Neural cell (in vitro differentiated cells): ENCODE results near the gene STARD13. TPM values are rescaled to one million over a fixed set of nuclear protein-coding genes. Genes with fewer than 3 reads are reported as not detected.

Experiments
- H2AFZ ChIP-seq: fragments of 200-600, 300-800 bp; sonication (generic), shearing (Covaris generic); 2 replicates; pipeline ENCODE4 v1.6.0; 2014; ENCODE audit warnings: low read depth, mild to moderate bottlenecking, antibody characterized with exemption, low read length, moderate library complexity
- H3F3A ChIP-seq: fragments of 200-600 bp; shearing (Covaris generic); 2 replicates; pipeline ENCODE4 v1.6.1; 2016; ENCODE audit warnings: mild to moderate bottlenecking, moderate library complexity, mixed read lengths, antibody characterized with exemption, low read length; ENCODE audit not compliant: insufficient read depth, poor library complexity, severe bottlenecking
- H3K27ac ChIP-seq: fragments of 200-600, 300-800 bp; sonication (generic), shearing (Covaris generic); 2 replicates; pipeline ENCODE4 v1.5.1; 2014; ENCODE audit warnings: mild to moderate bottlenecking, low read length, moderate library complexity
- H3K27me3 ChIP-seq: fragments of 300-800, 200-600 bp; sonication (generic), shearing (Covaris generic); 2 replicates; pipeline ENCODE4 v1.6.0; 2014; ENCODE audit warnings: mild to moderate bottlenecking, low read depth, low read length, moderate library complexity; ENCODE audit not compliant: insufficient read depth
- H3K36me3 ChIP-seq: fragments of 300-800, 200-600 bp; sonication (generic), shearing (Covaris generic); 2 replicates; pipeline ENCODE4 v1.5.1; 2014; ENCODE audit warnings: mild to moderate bottlenecking, antibody characterized with exemption, low read length, moderate library complexity; ENCODE audit not compliant: insufficient read depth
- H3K4me2 ChIP-seq: fragments of 300-800, 200-600 bp; sonication (generic), shearing (Covaris generic); 2 replicates; pipeline ENCODE4 v1.6.0; 2014; ENCODE audit warnings: mild to moderate bottlenecking, low read length
- H3K4me3 ChIP-seq: fragments of 300-800, 200-600 bp; sonication (generic), shearing (Covaris generic); 2 replicates; pipeline ENCODE4 v1.5.1; 2014; ENCODE audit warnings: mild to moderate bottlenecking, low read length, moderate library complexity
- H3K79me2 ChIP-seq: fragments of 200-600 bp; shearing (Covaris generic); replicated peaks from 2 replicates; pipeline ENCODE4 v1.6.0; 2014; ENCODE audit warnings: mild to moderate bottlenecking, low read length, moderate library complexity; ENCODE audit not compliant: insufficient read depth
- H3K9ac ChIP-seq: fragments of 300-800, 200-600 bp; sonication (generic), shearing (Covaris generic); 2 replicates; pipeline ENCODE4 v1.6.1; 2016; ENCODE audit warnings: mild to moderate bottlenecking, low read length, mixed read lengths
- H3K9me2 ChIP-seq: fragments of 200-600 bp; shearing (Covaris generic); 2 replicates; pipeline ENCODE4 v1.6.1; 2016; ENCODE audit warnings: mild to moderate bottlenecking, low read length, mixed read lengths; ENCODE audit not compliant: insufficient read depth
- H3K9me3 ChIP-seq: fragments of 200-600, 300-800 bp; sonication (generic), shearing (Covaris generic); 2 replicates; pipeline ENCODE4 v1.6.1; 2016; ENCODE audit warnings: mild to moderate bottlenecking, mixed run types, low read length, moderate library complexity, mixed read lengths
- H4K20me1 ChIP-seq: fragments of 200-600 bp; shearing (Covaris generic); 2 replicates; pipeline ENCODE4 v1.6.1; 2016; ENCODE audit warnings: mild to moderate bottlenecking, mixed run types; ENCODE audit not compliant: insufficient read depth
- EP300 ChIP-seq: fragments of 450-650 bp; conservative IDR thresholded peaks from 2 replicates; pipeline ENCODE4 v1.6.1; 2014; ENCODE audit warnings: antibody characterized with exemption, mild to moderate bottlenecking, moderate library complexity; ENCODE audit not compliant: poor library complexity, severe bottlenecking
- EZH2 ChIP-seq: fragments of 200-600, 300-800 bp; shearing (Covaris generic), sonication (generic); IDR thresholded peaks from 2 replicates; pipeline ENCODE4 v1.6.1; 2014; ENCODE audit warnings: antibody characterized with exemption, low read length, borderline replicate concordance, mild to moderate bottlenecking; ENCODE audit not compliant: insufficient read depth, poor library complexity, severe bottlenecking
- MXI1 ChIP-seq: fragments of 450-650 bp; conservative IDR thresholded peaks from 2 replicates; pipeline ENCODE4 v1.6.1; 2014; ENCODE audit warnings: antibody characterized with exemption, mild to moderate bottlenecking; ENCODE audit not compliant: poor library complexity, severe bottlenecking
- POLR2AphosphoS5 ChIP-seq: IDR thresholded peaks from 2 replicates; pipeline ENCODE4 v1.6.1; 2012
- RAD21 ChIP-seq: fragments of 450-650 bp; conservative IDR thresholded peaks from 2 replicates; pipeline ENCODE4 v1.6.1; 2014; ENCODE audit warnings: antibody characterized with exemption, mild to moderate bottlenecking, moderate library complexity
- SMC3 ChIP-seq: fragments of 450-650 bp; conservative IDR thresholded peaks from 2 replicates; pipeline ENCODE4 v1.6.1; 2014; ENCODE audit warnings: antibody characterized with exemption, mild to moderate bottlenecking, moderate library complexity; ENCODE audit not compliant: poor library complexity
- TAF1 ChIP-seq: IDR thresholded peaks from 2 replicates; pipeline ENCODE4 v1.6.1; 2012; ENCODE audit warnings: low read depth
- polyA plus RNA-seq: library from polyadenylated mRNA; depleted of rRNA; stranded (reverse); fragments of >200 nt; gene quantifications from 2 replicates; pipeline ENCODE4 v1.2.3, GENCODE V29; 2014
- TF ChIP-seq, protein P1 (sequence below): fragments of 450-650 bp; IDR thresholded peaks from 2 replicates; pipeline ENCODE4 v1.5.1; 2014; ENCODE audit warnings: antibody characterized with exemption, mild to moderate bottlenecking, moderate library complexity; ENCODE audit not compliant: poor library complexity, severe bottlenecking
- TF ChIP-seq, protein P2 (sequence below): IDR thresholded peaks from 2 replicates; pipeline ENCODE4 v1.6.1; 2012; ENCODE audit warnings: borderline replicate concordance

The STARD13 gene
- polyA plus RNA-seq, 1 donor from 2014 or later = 0.05 TPM

DNA sequence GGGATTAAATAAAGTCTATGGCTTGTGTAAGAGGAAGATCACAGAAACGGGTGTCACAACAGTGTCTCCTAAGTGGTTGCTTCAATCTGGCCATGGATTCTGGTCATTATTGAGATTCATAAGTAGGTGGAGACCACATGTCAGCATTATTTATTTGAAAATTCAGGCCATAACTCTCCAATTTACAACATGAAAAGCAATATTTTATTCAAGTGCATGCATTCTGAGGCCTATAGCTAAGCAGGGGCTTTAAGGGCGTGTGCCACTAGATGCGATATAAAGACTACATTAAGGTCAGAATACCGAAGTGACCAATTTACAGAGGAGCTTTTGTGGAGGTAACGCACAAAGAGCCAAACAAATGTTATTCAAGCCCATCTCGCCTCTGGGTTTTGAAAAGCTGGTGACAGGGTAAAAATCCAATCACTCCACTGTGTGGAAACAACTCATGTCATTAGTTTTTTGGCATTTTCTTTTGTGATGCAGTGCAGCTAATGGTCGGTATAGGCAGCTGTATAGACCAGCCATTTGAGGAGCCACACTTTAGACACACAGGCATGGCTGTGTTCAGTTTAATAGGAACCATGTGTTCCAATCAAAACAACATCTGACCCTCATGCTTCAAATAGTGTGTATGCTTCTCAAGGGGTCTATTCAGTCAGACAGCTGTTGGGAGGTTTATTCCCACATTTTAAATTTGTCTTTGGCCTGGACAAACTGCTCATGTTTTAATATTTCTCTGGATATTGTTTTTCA lies 145.6 kb downstream of the STARD13 start:
- Histone ChIP-seq H3K4me3 (no peak overlapping the region), H3F3A (no peaks in the 10 kb centered on the region), H4K20me1 (no peaks in the 10 kb centered on the region), H3K27ac (no peak overlapping the region), H3K27me3 (no peaks in the 10 kb centered on the region), H3K9ac (no peak overlapping the region), H3K36me3 (no peaks in the 10 kb centered on the region), H3K9me3 (no peaks in the 10 kb centered on the region), H2AFZ (no peak overlapping the region), H3K79me2 (no peaks in the 10 kb centered on the region), H3K9me2 (no peaks in the 10 kb centered on the region), H3K4me2 (no peak overlapping the region)
- TF ChIP-seq EP300 = no peak

DNA sequence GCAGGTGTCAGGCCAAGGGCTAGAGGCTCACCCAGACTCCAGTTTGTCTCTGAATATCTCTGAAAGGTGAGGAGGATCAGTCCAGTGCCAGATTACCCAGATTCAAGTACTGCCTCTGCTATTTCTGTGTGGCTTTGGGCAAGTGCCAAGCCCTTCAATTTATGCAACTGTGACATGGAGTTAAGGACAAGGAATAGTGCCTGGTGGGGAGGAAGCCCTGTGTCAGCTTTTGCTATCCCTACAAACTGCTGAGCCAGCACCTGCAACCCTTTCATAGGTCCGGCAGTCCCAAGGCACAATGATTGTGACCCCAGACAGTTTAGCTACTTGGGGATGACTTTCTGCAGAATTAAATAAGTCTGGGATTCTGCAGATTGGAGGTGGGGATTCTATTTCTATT lies 146.4 kb downstream of the STARD13 start:
- H3K4me3 ChIP-seq = no peak overlapping the region
- H3K9ac ChIP-seq = no peak overlapping the region
- H3K9me3 ChIP-seq = no peaks in the 10 kb centered on the region
- no peak overlapping the region for H3K4me2 ChIP-seq
- TF ChIP-seq RAD21 (no peak), TAF1 (no peak), EP300 (no peak), MXI1 (no peak), SMC3 (no peak), POLR2AphosphoS5 (no peak), EZH2 (no peak)
- TF ChIP-seq, protein P1, sequence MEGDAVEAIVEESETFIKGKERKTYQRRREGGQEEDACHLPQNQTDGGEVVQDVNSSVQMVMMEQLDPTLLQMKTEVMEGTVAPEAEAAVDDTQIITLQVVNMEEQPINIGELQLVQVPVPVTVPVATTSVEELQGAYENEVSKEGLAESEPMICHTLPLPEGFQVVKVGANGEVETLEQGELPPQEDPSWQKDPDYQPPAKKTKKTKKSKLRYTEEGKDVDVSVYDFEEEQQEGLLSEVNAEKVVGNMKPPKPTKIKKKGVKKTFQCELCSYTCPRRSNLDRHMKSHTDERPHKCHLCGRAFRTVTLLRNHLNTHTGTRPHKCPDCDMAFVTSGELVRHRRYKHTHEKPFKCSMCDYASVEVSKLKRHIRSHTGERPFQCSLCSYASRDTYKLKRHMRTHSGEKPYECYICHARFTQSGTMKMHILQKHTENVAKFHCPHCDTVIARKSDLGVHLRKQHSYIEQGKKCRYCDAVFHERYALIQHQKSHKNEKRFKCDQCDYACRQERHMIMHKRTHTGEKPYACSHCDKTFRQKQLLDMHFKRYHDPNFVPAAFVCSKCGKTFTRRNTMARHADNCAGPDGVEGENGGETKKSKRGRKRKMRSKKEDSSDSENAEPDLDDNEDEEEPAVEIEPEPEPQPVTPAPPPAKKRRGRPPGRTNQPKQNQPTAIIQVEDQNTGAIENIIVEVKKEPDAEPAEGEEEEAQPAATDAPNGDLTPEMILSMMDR = no peak
- TF ChIP-seq, protein P2, sequence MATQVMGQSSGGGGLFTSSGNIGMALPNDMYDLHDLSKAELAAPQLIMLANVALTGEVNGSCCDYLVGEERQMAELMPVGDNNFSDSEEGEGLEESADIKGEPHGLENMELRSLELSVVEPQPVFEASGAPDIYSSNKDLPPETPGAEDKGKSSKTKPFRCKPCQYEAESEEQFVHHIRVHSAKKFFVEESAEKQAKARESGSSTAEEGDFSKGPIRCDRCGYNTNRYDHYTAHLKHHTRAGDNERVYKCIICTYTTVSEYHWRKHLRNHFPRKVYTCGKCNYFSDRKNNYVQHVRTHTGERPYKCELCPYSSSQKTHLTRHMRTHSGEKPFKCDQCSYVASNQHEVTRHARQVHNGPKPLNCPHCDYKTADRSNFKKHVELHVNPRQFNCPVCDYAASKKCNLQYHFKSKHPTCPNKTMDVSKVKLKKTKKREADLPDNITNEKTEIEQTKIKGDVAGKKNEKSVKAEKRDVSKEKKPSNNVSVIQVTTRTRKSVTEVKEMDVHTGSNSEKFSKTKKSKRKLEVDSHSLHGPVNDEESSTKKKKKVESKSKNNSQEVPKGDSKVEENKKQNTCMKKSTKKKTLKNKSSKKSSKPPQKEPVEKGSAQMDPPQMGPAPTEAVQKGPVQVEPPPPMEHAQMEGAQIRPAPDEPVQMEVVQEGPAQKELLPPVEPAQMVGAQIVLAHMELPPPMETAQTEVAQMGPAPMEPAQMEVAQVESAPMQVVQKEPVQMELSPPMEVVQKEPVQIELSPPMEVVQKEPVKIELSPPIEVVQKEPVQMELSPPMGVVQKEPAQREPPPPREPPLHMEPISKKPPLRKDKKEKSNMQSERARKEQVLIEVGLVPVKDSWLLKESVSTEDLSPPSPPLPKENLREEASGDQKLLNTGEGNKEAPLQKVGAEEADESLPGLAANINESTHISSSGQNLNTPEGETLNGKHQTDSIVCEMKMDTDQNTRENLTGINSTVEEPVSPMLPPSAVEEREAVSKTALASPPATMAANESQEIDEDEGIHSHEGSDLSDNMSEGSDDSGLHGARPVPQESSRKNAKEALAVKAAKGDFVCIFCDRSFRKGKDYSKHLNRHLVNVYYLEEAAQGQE = no peak
- no peaks in the 10 kb centered on the region for H3K27me3 ChIP-seq
- H3K27ac ChIP-seq = no peak overlapping the region
- H3K79me2 ChIP-seq = no peaks in the 10 kb centered on the region
- H3F3A ChIP-seq = no peaks in the 10 kb centered on the region
- H4K20me1 ChIP-seq = no peaks in the 10 kb centered on the region
- H3K9me2 ChIP-seq = no peaks in the 10 kb centered on the region
- no peak overlapping the region for H2AFZ ChIP-seq
- H3K36me3 ChIP-seq = no peaks in the 10 kb centered on the region
